Body of pancreas (tissue), 4 donors: Measurements from ENCODE around the gene MESD.

Experiments
- POLR2A ChIP-seq, 3 donors: fragments of 450-650 bp; IDR thresholded peaks; one replicate each; pipeline ENCODE4 v1.6.1; 2016; ENCODE audit warnings: antibody characterized with exemption in 3 of 3, mild to moderate bottlenecking in 2 of 3
- TF ChIP-seq, protein P1 (sequence below), 7 experiments: fragments of 450-650 bp in 4 of 7; fragments of 200-600 bp in 3 of 7; sonication (generic) in 3 of 7; IDR thresholded peaks; one replicate each; pipeline ENCODE4 v1.5.1; 2016 to 2019; ENCODE audit warnings: antibody characterized with exemption in 7 of 7

- TF ChIP-seq, protein P1, sequence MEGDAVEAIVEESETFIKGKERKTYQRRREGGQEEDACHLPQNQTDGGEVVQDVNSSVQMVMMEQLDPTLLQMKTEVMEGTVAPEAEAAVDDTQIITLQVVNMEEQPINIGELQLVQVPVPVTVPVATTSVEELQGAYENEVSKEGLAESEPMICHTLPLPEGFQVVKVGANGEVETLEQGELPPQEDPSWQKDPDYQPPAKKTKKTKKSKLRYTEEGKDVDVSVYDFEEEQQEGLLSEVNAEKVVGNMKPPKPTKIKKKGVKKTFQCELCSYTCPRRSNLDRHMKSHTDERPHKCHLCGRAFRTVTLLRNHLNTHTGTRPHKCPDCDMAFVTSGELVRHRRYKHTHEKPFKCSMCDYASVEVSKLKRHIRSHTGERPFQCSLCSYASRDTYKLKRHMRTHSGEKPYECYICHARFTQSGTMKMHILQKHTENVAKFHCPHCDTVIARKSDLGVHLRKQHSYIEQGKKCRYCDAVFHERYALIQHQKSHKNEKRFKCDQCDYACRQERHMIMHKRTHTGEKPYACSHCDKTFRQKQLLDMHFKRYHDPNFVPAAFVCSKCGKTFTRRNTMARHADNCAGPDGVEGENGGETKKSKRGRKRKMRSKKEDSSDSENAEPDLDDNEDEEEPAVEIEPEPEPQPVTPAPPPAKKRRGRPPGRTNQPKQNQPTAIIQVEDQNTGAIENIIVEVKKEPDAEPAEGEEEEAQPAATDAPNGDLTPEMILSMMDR (IDR thresholded peaks at IDR 0.05), result no peak
- TF ChIP-seq POLR2A (IDR thresholded peaks at IDR 0.05), result no peak
Observed at GRCh38 chr15:81007428-81008064, 17.9 kb upstream of the MESD start.
